ENCODE measurements around the gene EGFL8.
"Not testable (repeated sequence)": the region's sequence is repeated elsewhere in the genome, so short reads cannot be mapped to it uniquely, and the experiment has no call there.

The EGFL8 gene

DNA sequence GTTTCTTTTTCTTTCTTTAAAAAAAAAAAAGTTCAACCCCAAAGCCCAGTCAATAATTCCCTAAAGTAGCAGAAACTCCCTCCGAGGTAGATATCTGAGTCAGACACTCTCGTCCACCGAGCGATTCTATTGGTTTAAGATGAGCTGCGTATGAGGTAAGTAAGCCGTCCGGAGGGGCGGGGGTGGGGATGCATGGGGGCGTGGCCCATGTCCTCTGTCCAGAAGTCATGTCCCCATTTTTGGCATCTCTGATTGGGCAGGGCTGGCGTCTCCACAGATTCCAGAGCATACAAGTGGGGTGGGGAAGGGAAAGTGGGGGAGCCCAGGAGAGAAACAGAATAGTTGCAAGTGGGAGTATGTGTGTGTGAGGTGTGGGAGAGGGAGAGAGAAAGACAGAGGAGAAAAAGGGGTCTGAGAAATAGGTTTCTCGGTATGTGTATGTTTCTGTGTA lies 21.3 kb downstream of the EGFL8 start:
- not testable (repeated sequence) for DNase-seq

DNA sequence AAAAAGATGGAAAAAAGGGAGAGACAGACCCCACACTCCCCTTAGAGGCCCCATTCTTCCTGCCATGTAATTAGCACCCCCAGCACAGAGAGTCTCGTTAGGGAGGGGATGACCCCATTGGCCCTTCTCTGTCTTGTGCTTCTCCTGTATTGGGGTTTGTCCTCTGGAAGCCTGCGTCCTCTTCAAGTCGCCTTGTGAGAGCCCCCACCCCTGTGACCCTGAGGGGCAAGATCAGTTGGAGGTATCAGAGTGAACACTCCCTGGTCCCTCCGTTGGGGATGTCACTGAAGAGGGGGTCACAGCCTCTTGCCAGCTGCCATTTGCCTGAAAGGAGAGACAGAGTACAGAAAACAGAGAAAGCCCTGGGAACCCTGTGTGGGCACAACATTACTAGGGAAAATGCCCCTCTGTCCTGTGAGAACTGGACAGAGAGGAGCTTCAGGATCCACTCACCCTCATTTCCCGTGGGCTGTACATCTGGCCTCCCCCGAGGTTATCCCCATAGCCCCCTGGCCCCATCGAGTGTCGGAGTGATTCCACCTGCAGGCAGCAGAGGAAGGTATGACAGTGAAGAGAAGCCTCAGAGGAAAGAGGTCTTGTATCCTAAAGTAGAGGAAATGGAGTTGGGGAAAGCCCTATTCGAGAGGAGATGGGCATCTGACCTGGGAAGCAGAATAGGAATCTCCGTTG lies 21.9 kb downstream of the EGFL8 start:
- DNase-seq = not testable (repeated sequence)

DNA sequence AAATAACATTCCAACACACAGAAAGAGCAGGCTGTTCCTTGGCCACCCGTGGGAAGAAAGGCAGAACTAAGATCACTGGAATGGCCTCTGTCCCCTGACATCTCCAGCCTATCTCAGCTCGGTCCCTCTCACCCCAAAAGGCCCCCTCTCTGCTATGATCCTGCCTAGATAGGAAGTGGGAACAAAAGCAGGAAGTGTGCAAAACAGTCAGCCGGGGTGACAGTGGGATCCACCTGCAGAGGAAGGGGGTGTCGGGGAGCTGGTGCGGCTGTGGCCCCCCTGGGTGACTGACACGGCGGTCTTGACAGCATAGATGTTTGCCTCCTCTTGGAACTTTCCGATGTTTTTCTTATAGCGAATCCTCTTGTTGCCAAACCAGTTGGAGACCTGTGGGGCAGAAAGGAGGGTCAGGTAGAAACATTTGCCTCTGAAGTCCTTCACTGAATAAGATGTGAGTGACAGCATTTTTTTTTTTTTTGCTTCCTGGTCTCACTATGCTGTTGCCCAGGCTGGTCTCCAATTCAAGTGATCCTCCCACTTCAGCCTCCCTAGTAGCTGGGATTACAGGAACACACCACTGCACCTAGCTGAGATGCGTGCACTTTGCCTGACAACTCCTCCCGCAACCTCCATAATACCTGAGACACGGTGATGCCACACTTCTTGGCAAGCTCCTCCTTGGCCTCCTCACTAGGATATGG lies 22.8 kb downstream of the EGFL8 start:
- DNase-seq = no peak

DNA sequence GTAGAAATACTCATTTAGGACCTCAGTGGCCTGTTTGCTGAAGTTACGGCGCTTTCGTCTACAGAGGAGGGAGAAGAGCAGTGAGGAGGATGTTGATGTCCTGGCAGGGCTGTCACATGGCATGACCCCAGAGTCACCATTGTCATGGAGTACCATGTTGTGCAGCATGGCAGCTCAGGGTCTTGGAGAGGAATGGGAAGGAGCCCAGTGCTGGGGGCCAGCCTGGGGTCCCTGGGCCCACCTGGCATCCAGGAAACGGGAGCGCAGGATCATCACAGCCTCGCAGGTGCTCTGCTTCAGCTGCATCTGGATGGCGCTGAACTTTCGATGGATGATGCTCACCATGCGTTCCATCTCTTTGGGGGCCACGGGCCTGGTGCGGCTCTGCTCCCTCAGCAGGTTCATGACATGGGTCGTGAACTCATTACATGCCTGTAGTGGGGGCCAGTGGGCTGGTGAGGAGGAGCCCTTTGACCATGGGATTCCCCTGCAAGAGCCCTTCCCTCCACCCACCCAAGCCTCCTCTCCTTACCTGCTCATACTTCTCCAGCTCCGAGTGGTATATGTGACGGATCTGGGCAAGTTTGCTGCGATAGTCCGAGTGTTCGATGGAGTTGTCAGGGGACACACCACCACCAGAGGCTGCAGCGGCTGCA lies 23.5 kb downstream of the EGFL8 start:
- not testable (repeated sequence) for DNase-seq

DNA sequence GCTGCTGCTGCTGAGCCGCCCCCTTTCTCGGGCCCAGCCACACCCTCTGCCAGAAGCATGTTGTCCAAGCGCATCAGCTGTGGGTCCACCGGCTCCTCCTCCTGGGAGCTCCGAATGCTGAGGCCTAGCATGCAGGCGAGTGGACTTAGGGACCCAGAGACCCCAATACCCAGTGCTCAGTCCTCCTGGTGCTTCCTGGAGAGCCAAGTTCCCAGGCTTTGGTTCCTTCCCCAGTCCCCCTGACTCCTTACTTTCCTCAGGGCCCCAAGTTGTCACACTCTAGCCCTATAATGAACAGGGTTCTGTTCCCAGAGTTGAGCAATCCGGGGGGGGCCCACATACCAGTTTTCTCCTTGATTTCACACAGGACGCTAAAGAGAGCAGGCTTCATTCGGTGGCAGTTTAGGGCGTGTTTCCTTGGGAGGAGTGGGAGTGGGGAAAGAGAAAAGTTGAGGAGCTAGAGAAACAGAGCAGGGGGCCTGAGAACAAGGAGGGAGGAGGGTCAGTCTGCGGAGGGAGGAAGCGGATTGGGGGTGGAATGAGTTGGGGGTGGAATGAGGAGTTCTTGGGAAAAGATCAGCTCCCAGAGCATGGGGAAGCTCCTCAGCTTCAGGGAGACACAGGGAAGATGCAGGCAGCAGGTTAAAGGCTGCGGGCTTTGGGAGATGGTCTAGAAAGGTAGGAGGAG lies 24.1 kb downstream of the EGFL8 start:
- no peak for DNase-seq

DNA sequence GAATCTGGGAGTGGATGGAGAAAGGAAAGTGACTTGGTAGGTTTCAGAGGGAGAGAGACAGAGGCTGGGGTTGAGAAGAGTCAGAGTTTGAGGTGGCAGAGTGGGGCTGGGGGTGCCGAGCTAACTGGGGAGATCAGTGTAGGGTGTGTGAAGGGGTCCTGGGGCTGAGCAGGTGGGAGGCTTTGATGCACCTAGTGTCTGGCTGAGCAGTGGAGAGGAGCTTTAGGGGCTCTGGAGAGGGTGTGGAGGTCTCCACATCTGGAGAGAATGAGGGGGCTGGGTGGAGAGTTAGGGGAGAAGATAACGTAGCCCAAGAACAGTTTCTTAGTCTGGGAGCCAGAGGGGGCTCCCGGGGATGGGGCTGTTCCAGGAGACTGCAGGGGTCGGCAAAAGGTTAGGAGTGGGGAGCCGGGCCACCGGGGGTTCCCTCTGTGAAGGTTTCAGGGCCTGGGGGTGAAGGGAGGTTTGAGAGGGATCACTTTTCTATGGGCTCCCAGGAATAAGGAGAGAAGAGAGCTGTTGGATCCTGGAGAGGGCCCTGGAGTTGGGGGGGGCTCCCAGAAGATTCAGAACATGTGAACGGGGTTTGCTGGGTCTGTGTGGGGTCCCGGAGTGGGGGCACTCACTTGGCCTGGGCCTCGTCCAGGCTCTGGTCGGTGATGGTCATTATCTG lies 24.8 kb downstream of the EGFL8 start:
- DNase-seq = no peak

DNA sequence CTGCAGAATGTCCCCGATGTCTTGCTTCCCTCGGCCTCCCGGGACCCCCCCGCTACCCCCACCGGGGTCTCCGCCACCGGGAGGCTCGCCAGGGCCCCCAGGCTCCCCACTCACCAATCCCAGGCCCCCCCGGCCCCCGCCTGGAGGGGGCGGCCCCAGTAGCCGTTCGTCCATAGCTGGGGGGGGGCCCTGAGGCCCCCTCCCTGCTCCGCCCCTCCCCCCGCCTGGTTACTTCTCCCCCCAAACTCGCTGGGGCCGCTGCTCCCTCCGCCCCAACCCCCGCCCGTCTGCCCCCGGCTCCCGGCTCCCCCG lies 25.3 kb downstream of the EGFL8 start:
- DNase-seq = no peak

DNA sequence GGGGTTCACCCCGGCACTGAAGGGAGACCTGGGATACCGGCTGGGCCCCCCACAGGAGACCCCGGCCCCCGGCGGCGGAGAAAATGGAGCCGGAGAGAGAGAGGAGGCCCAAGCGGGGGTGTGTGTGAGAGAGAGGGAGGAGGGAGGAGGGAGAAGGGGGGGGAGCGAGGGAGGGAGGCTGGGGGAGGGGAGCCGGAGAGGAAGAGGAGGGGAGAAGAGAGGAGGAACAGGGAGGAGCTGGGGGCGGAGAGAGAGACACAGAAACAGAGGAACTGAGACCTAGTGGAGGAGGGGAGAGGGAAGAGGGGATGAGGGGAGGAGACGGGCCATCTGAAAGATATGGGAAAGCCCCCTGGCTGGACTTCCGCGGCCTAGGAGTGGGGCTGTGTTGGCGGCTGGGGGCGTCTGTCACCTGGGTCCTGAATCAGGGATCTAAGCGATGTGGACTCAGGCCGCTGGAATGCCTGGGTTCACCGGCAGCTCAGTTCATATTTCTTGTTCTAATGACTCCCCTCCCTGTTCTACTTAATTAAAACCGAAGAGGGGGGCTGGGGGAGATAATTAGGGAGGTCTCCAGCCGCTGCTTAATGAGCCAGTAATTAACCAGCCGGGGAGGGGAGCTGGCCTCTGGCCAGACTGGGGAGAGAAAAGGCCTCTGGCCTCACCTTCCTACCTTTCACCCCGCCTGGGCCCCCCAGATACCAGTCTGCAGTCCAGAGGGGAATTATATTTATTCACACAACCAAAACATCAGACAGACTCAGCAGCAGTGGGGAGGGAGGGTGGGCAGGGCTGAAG lies 25.9 kb downstream of the EGFL8 start, which contains the start of gene PBX2:
Gene PBX2, minus strand, starts transcription at position 149 of the 798 bp plus-strand sequence. CDS start 287 bp downstream, outside the sequence.
- DNase-seq = peak; percentile 94

DNA sequence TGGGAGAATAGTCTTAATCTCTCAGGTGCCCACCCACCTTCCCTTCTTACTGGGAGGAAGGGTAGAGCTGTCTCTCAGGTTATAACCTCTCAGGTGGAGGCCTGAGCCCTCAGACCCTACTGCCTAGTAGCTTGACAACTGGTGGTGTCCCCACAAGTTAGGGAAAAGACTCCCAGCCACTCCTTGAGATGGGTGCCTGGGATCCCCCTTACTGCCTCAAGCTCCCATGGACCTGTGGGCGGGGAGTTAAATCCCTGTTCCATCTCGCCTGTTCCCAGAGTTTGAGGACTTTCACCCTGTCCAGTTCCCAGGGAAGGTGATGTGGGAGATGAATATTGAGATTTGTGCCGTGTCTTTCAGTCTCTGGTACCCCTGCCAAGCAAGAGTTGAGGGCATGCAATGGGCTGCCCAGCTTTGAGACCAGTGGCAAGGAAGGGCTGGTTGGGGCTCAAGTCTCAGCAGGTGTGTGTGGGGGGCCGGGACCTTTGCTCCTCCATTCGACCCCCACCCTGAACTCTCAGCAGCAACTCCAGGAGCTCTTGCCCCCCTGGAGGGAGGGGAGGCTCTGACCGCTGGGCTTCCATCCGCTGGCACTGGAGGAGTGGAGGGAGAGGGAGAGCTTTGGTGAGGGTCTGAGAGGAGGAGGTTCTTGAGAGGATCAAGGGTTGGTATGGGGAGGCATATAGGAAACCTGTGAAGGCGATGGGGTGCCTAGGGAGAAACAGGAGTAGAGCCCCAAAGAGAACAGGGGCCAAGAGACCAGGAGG lies 26.7 kb downstream of the EGFL8 start:
- DNase-seq = no peak

DNA sequence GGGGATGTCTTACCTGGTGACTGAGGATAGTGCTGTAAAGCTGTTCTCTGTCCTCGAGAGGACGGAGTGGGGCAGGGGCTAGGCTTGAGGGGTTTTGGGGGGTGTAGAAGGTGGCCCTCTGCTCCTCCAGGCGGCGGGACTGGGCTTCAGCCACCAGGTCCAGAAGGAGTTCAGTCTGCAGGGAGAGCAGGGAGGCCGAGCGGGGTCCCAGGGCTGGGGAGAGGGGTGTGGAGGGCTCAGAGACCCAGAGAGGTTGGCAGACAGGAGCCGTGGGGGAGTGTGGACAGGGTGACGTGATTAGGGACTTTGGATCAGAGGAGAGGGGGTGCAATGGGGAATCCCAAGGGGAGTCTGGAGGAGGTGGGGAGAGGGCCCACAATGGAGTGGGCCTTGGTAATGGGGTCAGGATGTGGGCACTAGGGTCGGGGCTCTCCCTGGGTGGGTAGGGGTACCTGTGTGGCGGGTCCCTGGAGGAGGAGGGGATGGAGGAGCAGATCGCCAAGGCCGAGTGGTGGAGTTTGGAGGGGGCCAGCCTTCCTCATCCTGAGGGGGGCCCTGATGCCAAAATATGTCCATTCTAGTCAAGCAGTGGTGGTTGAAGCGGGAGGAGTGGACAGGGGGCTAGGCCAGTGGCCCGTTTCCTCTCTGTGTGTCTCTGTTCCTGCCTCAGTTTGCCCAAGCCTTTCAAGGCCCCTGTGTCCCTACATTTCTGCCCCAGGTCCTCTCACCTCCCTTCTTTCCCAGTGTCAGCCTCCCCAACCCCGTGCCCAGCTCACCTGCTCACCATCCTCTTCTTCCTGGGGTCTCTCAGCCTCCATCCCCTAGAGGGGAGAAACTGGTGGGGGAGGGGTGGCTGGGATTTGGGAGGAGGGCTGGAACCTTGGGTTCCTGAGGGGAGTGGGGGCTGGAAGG lies 27.6 kb downstream of the EGFL8 start:
- no peak for DNase-seq

DNA sequence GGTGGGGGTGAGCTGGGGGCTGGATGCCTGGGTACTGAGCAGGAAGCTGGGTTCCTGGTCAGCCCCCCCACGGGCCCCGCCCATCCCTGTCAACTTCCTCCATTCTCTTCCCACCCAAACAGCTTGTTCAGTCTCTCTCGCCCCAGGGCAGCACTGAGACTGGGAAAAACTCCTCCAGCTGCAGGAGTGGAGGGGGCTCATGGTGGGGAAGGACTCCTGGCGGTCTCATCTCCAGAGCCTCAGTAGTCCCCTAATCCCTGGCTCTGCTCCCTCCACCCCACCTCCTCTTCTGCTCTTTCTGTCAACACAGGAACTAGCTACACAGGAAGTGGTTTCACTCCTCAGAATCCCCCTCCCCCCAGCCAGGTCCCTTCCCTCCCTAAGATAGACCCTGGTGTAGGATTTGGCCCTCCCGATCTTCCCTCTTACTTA lies 28.2 kb downstream of the EGFL8 start, which contains the start of gene GPSM3:
Gene GPSM3, minus strand, starts transcription at position 36 of the 432 bp plus-strand sequence. CDS start 130 bp downstream, outside the sequence.
- no peak for DNase-seq

DNA sequence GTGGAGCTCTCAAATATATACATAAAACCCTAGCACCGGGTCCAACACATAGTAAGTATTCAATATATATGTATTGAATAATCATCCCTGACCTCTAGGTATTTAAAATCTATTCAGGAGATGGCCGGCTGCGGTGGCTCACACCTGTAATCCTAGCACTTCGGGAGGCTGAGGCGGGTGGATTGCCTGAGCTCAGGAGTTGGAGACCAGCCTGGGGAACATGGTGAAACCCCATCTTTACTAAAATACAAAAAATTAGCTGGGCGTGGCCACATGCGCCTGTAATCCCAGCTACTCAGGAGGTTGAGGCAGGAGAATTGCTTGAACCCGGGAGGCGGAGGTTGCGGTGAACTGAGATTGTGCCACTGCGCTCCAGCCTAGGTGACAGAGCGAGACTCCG lies 28.7 kb downstream of the EGFL8 start:
- not testable (repeated sequence) for DNase-seq

DNA sequence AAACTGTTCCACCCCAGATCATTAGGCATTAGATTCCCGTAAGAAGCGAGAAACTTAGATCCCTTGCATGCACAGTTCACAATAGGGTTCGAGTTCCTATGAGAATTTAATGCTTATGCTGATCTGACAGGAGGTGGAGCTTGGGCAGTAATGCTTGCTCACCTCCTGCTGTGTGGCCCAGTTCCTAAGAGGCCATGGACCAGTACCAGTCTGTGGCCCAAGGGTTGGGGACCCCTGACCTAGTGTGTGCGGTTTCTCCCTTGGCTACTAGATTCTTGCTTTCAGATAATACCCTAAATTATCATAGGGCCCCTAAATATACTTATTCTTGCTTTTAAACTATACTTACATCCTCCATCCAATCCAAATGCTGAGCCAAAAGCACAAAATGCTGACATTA lies 30.0 kb downstream of the EGFL8 start:
- no peak for DNase-seq

DNA sequence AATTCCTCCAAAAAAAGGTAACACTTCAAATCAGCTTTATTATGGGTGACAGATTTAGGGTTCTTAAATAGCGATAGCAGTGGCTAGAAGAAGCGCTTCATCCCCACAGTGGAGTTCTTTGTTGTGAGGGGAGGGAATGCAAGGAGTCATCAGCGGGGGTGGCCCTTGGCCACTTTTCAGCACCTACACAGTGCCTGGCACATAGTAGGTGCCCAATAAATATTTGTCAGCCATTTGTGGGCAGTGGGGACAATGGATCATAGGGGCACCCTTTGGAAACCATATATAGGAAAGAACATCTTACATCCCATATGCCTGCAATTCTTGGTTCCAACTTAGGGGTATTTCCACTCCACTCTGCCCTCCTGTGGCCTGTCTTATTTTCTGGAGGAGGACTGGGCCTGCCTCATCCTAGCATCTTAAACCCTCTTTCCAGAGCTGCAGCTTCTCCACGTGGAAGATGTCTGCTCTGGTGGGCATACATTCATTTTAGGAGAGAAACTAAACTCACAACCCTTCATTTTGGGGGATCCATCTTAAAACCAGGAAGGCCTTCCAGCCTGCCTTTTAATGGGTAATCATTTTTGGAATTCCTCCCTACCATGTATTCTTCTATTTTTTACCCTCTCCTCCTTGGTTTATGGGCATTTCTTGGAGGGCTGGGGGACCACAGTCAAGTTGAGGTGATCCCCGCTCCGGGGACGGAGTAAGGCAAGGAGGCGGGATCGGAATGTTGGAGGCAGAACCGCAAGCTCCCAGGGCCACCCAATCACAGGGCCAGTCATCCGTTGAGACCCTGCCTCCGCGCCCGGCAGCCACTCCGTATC lies 30.6 kb downstream of the EGFL8 start:
- no peak for DNase-seq

DNA sequence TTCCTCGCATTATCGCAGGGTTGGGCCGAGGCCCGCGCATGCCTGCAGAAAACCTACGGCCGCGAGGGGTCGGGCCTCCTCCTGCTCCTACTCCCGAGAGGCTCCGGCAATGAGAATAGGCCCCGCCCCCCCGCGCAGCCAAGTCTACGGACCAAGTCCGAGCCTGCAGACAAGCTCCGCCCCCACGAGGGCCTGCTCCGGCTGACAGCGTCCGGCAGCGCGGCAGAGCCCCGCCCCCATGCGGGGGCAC lies 31.2 kb downstream of the EGFL8 start:
- DNase-seq = peak; percentile 100

DNA sequence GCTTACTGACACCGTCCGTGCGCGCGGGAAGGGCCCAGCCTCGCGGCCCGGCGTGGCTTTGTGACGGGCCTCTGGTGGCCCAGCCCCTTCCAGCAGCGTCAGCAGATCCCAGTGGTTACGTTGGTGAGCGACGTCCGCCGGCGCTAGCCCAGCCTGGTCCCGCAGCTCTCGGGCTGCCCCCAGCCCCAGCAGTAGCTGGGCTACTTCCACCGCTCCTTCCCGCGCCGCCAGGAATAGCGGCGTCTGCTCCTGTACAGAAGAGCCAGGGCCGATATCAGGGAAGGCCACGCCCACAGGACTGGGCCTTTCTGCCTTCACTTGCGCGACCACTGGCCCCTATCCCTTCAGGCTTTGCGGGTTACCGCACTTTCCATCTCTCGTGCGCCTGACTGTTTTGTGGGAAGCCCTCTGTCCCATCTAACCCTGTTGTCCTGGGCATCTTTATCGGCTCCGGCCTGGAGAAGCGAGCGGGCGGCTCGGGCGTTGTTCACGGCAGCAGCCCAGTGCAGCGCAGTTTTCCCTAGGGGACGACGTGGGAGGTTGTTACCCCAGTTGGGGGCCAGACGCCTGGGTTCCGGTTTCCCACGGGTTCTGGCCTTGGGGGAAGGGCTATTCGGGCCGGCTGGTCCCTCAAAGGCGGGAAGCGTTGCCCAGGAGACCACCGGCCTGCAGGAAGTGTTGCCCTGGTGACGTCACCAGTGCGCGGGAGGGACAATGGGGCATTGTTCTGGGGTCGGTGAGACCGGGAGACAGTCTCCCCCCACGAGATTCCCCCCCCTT lies 31.7 kb downstream of the EGFL8 start:
- peak; percentile 94 for DNase-seq

DNA sequence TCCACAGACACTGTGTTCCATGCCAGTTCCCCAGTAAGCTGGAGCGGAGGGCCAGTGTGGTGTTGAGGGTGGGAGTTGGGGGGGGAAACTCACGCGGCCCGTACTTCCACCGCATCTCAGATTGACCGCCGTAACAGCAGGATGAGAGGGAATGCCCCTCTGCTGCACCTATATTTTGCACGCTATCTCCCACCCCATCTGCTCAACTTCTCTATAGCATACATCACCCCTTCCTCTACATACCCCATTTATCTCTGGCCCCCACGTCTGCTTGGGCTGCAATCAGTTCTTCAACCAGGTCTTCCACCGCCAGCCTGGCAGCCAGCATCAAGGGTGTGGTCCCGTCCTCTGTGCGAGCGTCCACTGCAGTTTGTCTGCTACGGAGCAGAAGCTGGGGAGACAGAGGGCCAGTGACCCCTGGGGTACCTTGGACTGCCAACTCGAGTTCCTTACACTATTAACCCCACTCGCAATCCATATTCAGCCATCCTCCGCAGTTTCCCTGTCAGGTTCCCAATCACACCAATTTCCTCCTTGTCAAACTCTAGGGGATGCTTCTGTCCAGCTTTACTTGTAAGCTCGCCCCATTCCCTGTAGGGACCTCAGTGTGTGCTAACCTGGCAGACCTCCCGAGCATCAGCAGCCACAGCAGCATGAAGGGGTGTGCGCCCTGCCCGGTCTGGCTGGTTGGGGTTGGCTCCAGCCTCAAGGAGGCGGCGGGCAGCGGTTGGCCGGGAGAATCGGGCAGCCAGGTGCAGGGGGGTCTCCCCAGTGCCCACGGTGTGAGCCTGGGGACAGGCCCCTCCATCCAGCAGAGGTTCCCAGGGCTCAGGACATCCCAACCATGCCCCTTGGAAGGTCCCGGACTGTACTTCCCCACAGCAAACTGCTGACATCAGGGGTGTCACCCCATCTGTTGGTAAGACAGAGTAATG lies 32.6 kb downstream of the EGFL8 start:
- DNase-seq = no peak
